M059J (cell line): ENCODE measurements around the gene DAB1. TPM values are rescaled to one million over a fixed set of nuclear protein-coding genes. Genes with fewer than 3 reads are reported as not detected.
A peak's percentile ranks its signal among the peaks of the same experiment; 100 is the strongest.

Experiments used
- DNase-seq: peaks from one replicate; pipeline ENCODE4 v3.0.0-alpha.2; 2012; ENCODE audit warnings: low read depth
- total RNA-seq: library from RNA; depleted of rRNA; stranded (reverse); fragments of >200 nt; shearing (Covaris generic); gene quantifications from 2 replicates; pipeline ENCODE4 v1.2.3, GENCODE V29; 2014; rRNA removed

DAB1 gene
- 0.47 and 1.0 TPM in 2 replicates for total RNA-seq

DNA sequence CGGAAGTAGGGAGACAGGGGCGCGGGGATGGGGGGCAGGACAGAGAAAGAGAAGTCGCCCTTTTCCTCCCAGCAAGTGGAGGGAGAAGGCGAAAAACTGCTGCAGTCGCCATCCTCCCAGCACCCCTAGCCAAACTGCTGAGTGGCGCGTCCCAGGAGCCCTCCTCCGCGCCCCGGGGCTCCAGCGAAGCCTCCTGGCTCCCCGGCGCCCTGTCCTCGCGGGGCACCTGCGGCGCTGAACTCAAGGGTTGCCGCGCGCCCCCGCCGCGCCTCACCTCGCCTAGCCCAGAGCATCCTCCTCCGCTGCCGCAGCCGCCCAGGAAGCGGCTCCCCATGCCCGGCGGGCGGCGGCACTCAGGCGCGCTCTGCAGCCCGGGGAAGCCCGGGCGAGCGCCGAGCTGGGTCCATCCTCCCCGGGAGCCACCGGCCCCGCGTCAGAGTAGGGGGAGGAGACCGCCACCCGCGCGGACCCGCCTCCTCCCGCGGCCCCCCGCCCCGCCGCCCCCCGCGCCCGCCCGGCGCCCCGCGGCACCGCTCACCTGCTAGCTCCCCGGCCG lies at the start of gene DAB1:
Gene DAB1 (minus strand): TSS at position 405 of the 556 bp plus-strand sequence. CDS start 133,030 bp downstream, outside the sequence.
- no peak for DNase-seq

DNA sequence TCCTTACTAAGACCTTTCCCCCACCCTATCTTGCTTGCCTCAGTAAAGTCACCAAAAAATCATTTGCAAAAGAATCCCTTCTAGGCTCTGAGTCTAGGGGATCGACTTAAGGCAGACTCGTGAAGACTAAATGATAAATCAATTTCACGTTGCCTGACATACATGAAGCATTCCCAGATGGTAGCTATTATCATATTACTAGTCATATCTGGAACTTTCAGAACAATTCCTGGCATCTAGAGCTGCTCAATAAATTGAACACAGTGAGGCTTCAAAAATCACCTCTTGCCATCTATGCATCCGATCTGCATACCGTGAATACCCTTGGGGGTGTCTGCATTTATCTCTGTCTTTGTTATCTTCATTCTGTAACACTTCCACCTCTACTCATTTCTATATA lies 49.6 kb upstream of the DAB1 start:
- DNase-seq: no peak

DNA sequence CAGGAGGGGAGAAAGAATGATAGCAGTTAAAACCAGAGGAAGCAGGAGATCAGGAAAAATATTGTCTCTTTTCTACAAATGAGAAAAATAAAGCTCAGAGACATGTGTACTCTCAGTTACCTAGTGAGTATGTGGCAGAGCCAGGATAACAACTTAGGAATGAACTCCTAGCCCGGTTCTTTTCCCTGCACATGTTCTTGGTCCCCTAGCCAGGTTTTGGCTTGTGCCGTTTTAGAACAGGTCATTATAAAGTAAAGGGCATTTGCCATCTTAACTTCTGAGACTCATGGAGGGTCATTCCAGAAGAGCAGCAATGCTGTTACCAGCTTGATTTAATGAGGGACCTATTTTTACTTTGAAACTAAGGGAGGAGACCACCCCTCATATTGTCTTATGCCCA lies 48.1 kb upstream of the DAB1 start:
- DNase-seq: no peak

DNA sequence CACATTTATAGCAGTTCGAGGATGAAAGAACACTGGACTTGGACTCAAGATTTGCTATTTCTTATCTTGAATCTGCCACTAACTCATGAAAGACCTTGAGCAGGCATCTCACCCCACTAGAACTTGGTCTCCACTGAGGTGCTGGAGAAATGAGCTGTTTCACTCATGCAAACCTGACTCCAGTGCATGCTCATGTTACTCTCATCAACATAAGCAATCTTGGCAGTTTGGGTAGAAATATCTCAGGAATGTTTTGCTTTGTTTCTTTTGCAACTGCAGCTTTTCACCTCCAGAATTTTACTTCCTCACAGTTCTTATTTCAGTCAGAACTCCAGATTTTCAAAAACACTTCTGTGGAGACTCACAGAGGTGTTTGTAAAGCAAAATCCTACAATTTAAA lies 46.2 kb upstream of the DAB1 start:
- peak; percentile 62 for DNase-seq

DNA sequence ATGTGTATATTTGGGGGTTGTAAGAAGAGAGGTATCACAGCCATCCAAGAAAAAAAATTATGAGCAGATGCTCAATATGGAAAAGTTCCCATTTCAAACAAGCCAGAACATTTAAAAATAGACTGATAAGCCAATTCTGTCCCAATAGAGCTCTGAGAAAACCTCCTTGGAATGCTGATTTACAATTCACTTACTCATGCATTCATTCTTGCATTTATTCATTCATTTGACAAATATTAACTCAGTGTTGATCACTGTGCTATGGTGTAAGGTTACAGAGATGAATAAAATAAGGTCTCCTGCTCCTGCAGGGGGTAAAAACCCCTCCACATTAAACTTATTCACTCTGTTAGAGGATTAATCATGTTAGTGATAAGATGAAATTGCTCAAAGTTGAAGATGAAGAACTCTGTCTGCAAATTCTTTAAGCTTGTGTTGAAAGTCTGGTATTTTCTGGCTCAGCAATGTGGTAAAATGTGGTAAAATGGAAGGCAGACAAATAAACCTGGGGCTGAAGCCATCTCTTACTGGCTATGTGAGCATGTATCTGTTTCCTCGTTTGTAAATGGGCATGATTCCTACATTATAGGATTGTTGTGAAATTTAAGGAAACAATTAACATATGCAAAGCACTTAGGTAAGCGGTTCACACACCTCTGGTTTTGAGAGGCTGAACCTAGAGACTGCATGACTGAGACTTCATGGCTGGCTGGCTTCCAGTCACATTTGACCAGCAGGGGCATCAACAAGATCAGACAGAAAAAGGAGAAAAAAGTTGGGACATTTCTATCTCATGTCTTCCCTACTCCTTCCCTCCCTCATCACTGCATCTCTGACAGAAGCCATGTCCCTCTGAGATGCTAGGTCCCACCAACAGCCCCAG lies 45.0 kb upstream of the DAB1 start:
- DNase-seq: peak; percentile 26

DNA sequence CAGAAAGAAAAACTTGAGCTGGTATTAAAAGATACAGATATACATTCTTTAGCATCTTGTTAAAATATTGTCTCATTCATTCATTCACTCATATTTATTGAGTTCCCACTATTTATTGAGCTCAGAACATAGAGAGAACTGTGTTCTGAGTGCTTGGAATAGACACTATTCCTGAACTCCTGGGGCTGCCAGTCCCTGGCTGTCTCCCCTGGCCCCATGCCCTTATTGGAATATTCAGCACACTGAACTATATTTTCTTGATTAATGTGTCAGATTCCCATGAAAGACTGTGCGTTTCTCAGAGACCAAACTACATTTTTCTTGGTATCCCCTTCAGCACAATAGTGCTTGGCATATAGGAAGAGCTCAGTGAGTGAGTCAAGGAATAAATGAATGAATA lies 44.0 kb upstream of the DAB1 start:
- DNase-seq: no peak

DNA sequence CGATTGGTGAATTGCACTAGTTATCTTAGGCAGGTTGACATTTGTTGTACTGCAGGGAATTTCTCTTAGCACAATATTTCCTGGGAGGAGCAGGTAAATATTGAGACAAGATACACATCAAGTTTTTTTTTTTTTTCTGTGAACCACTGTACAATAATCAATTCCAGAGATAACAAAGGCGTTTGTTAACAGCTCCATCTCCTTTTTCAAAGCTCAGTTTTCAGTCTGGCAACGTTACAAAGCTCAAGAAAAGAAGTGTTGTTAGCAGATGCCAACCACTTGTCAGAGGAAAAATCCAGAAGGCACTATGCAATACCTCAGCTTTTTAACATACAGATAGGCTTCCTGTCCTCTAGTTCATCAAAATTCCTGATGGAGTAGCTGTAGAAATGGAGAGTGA lies 40.9 kb upstream of the DAB1 start:
- no peak for DNase-seq

DNA sequence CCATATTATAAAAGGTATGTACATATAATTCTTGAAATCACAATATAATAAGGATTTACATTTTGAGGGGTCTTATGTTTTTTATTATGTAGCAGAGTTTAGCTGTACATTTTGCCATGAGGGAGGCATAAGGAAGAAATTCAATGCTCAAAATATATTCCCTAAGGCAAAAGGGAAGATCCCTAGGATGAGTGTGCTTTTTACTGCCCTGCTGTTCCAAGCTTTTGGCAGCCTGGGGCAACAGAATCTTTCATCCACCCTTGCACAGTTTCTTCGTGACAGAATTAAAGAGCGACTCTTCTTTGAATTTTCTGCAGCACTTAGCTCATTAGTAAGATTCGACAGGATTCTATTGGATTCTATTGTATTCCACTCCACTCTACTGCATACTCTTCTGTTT lies 39.5 kb upstream of the DAB1 start:
- no peak for DNase-seq

DNA sequence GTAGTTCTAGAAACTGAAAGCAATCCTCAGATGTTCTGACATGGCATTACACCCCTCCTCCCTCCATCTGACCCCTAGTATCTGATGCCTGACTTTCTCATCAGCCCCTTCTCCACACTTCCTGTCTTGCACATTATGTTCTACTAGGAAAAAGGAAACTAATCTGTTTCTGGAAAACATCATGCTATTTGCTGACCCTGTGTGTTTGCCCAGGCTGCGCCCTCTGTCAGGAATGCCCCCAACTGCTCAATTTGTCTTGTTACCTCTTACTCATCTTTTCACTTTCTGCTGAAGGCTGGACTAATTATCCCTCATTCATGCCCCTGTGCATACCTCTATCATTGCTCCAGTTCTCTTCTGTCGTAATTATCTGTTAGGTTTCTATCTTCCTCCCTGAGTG lies 37.5 kb upstream of the DAB1 start:
- DNase-seq: no peak

DNA sequence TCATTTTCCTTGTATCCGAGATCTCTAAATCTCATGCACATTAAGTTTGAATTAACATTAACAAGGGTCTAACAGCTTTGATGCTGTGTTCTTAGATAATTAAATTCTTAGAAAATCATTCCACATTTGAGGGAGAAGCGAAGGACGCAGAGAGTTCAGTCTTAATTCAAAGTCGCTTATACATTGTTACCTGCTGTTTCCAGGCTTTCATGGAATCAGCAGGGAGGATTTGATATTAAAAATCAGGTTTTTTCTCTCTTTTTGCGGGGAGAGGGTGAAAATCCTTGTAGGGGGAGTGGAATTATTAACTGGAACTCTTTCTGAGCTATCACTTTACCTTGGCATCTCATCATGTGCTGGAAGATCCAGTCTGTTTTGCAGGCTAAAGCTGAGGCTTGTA lies 27.7 kb upstream of the DAB1 start:
- no peak for DNase-seq

DNA sequence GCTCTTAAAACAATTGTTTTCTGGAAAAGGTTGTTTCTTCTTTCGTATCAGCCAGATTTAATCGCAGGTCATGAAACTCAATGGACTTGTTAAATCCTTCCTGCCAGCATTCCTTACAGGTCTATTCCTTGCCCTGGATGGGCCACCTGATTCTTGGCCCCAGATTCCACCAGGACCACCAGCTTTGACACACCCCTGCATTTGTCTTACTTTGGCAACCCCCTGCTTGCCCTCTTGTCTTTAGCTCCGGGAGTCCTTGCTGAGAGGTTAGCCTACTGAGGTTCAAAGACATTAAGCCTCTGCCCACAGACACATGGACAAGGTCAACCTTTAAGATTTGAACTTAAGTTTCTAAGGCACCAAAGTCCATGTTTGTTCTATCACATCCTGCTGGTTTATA lies 27.1 kb upstream of the DAB1 start:
- no peak for DNase-seq

DNA sequence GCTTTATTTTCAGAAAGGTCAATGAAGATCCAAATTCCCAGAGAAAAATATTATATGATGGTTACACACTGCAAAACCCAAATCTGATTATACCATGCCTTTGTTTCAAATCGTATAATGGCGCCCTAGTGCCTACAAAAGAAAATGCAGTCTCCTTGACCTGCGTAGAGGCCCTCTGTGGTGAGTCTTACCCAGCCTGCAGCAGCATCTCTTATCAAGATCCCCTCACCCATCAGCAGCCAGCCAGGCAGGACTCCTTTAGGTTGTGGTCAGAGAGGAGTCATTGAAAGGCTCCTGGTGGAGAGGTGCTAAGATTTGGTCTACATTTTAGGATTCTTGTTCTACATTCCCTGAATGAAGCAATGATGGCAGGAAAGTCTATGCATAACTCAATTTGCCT lies 23.7 kb upstream of the DAB1 start:
- DNase-seq: no peak

DNA sequence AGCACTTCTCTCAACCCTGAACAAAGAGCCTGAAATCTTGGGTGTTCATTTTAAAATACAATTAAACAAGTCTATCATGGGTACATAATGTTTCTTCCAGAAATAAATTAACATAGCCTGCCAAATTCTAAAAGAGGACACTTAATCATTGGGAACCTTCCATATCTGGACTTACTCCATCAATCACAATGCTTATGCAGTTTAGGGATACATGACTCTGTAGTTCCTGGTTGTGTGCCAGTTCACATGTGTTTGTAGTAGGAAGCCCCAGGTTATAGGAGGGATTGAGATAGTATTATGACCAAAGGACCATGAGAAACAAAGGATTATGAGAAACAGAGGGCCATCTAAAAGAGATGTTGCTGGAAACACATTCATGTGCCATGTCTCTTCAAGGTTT lies 19.1 kb upstream of the DAB1 start:
- DNase-seq: no peak

DNA sequence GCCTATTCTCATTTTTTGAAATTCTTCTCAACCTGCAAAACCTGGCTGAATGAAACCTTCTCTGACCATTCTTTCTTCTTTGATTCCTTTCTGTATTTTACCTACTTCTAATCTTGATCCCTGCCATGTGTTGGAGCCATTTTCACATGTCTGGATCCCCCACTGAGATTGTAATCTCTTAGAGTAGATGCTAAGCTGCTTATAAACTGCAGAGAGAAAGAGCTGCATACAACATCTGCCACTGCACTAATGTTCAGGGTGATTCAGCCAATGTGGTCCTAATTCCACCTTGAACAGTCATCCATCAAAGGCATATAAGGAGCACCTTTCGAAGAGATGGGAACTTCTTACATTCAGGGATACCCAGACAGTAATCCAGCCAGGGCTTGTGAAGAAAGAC lies 16.2 kb upstream of the DAB1 start:
- no peak for DNase-seq

DNA sequence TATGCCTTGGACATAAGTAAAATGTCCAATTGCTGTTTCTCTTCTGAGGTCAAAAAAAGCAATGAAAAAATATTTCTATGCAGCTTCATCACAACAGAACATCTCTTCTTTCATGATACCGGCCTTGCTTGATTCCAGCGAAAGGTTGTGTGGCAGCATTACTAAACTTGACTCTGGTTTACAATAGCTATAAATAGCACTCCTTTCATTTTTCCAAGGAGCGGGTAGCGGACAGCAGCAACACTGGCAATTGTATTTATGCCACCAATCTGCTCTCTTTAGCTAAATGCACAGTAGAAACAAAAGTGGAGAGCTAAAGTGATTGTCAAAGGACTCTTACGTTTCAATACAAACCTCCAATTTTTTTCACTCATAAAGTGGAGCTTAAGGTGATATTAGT lies 7.5 kb upstream of the DAB1 start:
- DNase-seq: peak; percentile 12

DNA sequence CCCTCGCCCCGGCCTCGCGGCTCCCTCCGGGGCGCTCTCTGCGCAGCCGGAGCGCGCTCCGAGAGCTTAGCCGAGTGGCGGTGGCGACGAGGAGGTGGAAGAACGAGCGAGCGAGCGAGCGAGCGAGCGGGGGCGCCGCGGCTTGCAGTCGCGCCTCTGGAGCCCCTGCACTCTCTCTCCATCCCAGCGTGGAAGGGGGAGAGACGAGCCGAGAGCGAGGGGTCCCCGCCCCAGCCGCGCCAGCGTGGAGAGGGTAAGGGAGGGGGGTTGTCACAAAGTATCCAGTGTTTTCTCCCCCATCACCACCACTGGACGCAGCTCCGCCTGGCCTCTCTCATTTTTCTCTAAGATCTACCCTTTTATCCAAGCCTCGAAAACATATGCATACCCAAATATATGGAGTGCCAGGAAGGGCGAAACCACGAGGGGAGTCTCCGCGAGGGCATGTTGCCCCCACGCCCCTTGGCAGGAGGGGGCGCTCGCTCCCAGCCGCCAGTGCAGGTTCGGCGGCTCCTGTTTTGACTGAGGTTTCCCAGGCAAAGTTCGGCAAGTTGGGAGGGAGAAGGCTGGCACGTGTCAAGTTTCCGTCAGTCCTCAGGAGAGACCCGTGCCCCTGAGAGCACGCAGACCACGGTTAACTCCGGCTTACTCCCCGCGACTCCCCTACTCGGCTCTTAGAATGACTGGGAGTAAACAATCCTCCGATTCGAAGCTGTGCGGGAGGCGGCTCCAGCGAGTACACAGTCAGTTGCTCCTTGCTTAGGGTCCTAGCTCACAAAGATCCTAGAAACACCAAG lies 569 bp upstream of the DAB1 start:
- peak; percentile 39 for DNase-seq

DNA sequence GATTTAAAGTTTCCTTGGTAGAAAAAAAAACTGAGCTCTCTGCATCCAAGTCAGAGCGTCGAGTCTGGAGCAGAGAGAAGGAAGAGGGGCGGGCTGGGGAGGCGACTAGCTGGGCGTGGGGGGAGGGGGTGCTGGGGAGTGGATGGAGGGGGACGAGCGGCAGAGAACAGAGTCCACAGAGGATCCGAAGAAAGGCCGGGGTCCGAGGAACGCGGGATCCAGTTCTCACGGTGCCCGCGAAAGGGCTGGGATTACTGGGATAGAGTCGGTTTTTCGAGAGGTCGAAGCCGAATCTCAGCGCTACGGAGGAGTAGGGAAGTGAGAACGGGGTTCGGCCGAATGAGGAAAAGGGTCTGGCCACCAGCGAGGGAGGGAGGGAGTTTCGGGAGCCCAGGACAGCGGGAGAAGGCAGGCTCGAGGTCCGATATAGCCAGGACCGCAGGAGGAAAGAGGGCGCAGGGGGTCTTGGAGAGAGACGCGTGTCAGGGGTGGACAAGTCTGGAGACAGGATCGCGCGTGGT lies 665 bp downstream of the DAB1 start:
- DNase-seq: no peak

DNA sequence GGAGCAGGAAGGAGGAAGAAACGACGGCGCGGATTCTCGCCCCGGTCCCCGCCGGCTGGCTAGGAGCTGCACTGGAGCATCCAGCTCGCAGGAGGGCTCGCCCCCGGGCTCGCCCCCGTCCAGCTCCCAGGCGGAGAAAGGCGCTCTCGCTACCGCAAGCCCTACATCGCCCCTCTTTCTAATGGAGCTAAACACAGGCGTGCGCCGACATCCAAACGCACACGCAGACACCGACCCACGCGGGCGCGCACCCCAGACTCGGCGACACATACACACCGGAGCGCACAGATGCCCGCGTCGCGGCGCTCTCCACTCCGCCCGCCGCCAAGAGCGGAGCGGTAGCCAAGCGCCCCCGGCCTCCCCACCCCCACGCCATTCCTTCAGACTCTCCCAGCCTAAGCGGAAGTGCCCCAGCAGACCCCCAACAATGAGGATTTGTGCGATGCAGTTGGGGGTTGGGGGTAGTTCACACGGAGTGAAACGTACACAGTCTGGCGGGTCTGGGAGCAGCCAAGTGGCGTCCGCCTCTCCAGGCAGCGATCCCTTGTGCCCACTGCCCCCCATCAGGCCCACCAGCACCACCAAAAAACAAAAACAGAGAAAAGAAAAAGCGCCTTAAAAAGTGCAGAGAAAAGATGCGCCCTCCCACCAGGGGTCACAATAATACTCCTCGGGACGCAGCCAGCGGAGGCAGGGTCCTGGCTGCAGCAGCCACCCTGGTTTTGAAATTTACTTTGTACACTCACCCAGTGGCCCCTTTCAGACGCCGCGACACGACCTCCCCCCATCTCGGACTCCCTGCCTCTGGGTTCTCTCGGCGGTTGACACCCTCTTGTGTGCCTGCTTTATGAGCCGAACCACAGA lies 1.4 kb downstream of the DAB1 start:
- no peak for DNase-seq

DNA sequence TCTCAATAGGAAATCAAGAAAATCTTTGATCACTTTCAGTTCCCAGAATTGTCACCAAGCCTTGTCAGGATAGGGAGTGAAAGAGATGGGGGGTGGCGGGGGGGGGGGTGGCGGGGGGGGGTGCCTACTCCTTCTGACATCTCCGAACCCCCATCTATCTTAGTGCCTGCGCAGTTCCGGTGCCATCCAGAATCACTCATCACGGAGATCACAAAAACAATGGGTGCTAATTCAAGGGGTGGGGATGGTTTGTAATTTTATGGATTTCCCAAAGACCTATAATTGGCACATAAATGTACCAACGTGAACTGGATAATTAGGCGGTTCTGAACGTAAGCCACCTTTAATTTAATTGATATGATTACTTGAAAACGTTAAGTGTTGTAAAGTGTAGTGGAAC lies 2.1 kb downstream of the DAB1 start:
- DNase-seq: no peak

DNA sequence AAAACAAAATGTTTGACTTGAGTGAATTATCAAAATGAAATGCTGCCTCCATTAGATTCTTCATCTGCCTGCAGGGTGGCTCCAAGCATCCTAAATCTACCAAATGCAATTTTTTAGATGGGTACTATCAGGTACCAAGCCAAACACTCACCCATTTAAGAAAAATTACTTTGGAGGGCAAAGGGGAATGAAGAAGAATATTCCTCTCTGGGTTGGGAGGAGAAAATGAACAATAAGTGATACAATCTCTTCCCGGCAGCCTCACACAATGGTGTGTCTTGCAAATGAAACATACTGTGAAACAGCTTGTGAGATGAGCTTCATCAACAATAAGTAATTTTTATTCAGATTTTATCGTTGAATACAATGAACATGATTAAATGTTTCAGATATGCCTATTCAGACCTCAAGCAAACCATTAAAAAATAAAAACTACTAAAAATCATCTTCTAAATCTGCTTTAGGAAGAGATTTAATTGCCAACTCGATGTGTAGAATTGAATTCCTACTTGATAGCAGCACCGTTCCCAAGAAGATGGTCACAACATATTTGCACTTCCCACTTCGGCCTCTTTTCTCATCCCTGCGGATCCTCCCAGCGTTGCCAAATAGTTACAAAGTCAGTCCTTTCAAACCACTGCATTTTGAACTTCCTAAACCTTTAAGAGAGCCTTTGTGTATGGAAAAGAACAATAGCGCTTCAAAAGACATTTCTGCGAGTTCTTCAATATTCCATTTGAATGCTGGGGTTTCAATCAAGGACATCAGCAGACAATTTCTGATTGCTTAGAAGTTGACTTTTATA lies 2.7 kb downstream of the DAB1 start:
- DNase-seq: no peak

DNA sequence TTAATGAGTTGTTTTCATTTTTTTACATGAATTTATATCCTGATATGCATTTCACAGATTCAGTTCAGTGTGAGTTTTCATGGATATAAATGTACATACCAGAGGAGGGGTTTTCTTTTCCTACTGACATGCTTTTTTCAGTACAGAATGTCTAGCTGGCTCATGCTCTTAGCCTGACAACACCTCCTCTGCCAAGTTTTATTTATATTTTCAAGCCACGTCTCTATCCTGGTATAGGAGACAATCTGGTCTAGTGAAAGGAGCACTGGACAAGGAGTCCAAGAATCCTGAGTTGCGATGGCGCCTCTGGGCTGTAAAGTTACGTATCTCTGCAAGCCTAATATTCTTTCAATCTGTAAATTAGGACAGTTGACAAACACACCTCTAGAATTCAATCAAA lies 4.9 kb downstream of the DAB1 start:
- DNase-seq: no peak
